GM23338 (cell line): Measurements from ENCODE around the gene CAPNS2. TPM values are rescaled to one million over a fixed set of nuclear protein-coding genes. Genes with fewer than 3 reads are reported as not detected.

Experiments used
- ATAC-seq: fragments of 200-7000 bp; cut with Tn5 transposase; 3 replicates; pipeline ENCODE4 v1.9.1; 2020
- DNase-seq: peaks from one replicate; pipeline ENCODE4 v3.0.0-alpha.2; 2015; ENCODE audit warnings: low spot score
- H2AFZ ChIP-seq: fragments of 200-600 bp; sonication (generic); 2 replicates; pipeline ENCODE4 v1.8.0; 2016; ENCODE audit warnings: antibody characterized with exemption, mild to moderate bottlenecking, moderate library complexity
- H3F3A ChIP-seq: fragments of 200-600 bp; sonication (generic); replicated peaks from 2 replicates; pipeline ENCODE4 v1.8.0; 2017; ENCODE audit warnings: antibody characterized with exemption, mixed run types, low read depth
- H3K27ac ChIP-seq: fragments of 200-600 bp; sonication (generic); 2 replicates; pipeline ENCODE4 v1.6.1; 2016; ENCODE audit warnings: low read depth
- H3K27me3 ChIP-seq: fragments of 200-600 bp; sonication (generic); 2 replicates; pipeline ENCODE4 v1.8.0; 2016; ENCODE audit warnings: mild to moderate bottlenecking, mixed run types, moderate library complexity; ENCODE audit not compliant: insufficient read depth
- H3K36me3 ChIP-seq: fragments of 200-600 bp; sonication (generic); 2 replicates; pipeline ENCODE4 v1.8.0; 2016; ENCODE audit warnings: mild to moderate bottlenecking; ENCODE audit not compliant: insufficient read depth
- H3K4me1 ChIP-seq: fragments of 200-600 bp; sonication (generic); 2 replicates; pipeline ENCODE4 v1.8.0; 2016; ENCODE audit warnings: mild to moderate bottlenecking, moderate library complexity; ENCODE audit not compliant: insufficient read depth
- H3K4me2 ChIP-seq: fragments of 200-600 bp; sonication (generic); 2 replicates; pipeline ENCODE4 v1.7.1; 2017; ENCODE audit warnings: mixed run types
- H3K4me3 ChIP-seq: fragments of 200-600 bp; sonication (generic); 2 replicates; pipeline ENCODE4 v1.6.1; 2016; ENCODE audit warnings: mixed run types
- H3K79me2 ChIP-seq: fragments of 200-600 bp; sonication (generic); replicated peaks from 2 replicates; pipeline ENCODE4 v1.8.0; 2017; ENCODE audit warnings: mild to moderate bottlenecking; ENCODE audit not compliant: insufficient read depth
- H3K9me2 ChIP-seq: fragments of 200-600 bp; sonication (generic); 2 replicates; pipeline ENCODE4 v1.8.0; 2017; ENCODE audit not compliant: insufficient read depth
- H4K20me1 ChIP-seq: fragments of 200-600 bp; sonication (generic); replicated peaks from 2 replicates; pipeline ENCODE4 v1.8.0; 2017; ENCODE audit warnings: mild to moderate bottlenecking; ENCODE audit not compliant: insufficient read depth
- H3K27ac Mint-ChIP-seq: 2 replicates; pipeline ENCODE4 v1.8.0; 2020; ENCODE audit warnings: inconsistent platforms, mild to moderate bottlenecking, moderate library complexity, mixed read lengths
- H3K27me3 Mint-ChIP-seq: 3 replicates; pipeline ENCODE4 v1.8.0; 2022; ENCODE audit warnings: low read depth, mild to moderate bottlenecking, moderate library complexity, mixed read lengths, inconsistent platforms; ENCODE audit not compliant: insufficient read depth, poor library complexity
- H3K36me3 Mint-ChIP-seq: 3 replicates; pipeline ENCODE4 v1.8.0; 2021; ENCODE audit warnings: low read depth, mild to moderate bottlenecking, inconsistent platforms, moderate library complexity, mixed read lengths
- H3K4me1 Mint-ChIP-seq: 3 replicates; pipeline ENCODE4 v1.8.0; 2020; ENCODE audit warnings: mild to moderate bottlenecking, inconsistent platforms, mixed read lengths
- H3K4me3 Mint-ChIP-seq: 3 replicates; pipeline ENCODE4 v1.8.0; 2021; ENCODE audit warnings: moderate library complexity, mild to moderate bottlenecking, inconsistent platforms, mixed read lengths
- H3K9me3 Mint-ChIP-seq: 3 replicates; pipeline ENCODE4 v1.8.0; 2020; ENCODE audit warnings: moderate library complexity, mild to moderate bottlenecking, inconsistent platforms, mixed read lengths
- polyA plus RNA-seq: library from polyadenylated mRNA; unstranded; fragments of >200 nt; fragmentation: Nextera tagmentation; extraction: Ambion mirVana; gene quantifications from 2 replicates; pipeline ENCODE4 v1.2.1, GENCODE V29; 2016
- total RNA-seq: library from RNA; depleted of rRNA; stranded (reverse); fragments of >200 nt; shearing (Covaris generic); gene quantifications from 2 replicates; pipeline ENCODE4 v1.2.3, GENCODE V29; 2014
- TF ChIP-seq, protein P1 (sequence below): IDR thresholded peaks from 2 replicates; pipeline ENCODE4 v1.6.1; 2016; ENCODE audit warnings: antibody characterized with exemption
- TF ChIP-seq, protein P2 (sequence below): fragments of 250-450 bp; sonication (Bioruptor Pico); IDR thresholded peaks from 2 replicates; pipeline ENCODE4 v1.5.0; 2020; ENCODE audit warnings: mild to moderate bottlenecking, moderate library complexity
- TF ChIP-seq, protein P3 (sequence below): IDR thresholded peaks from one replicate; pipeline ENCODE4 v1.6.1; 2018; ENCODE audit warnings: antibody characterized with exemption; ENCODE audit not compliant: unreplicated experiment

The CAPNS2 gene
- total and polyA plus RNA-seq, 2 experiments from 2014 or later: 0.83 TPM; not detected in 1

DNA sequence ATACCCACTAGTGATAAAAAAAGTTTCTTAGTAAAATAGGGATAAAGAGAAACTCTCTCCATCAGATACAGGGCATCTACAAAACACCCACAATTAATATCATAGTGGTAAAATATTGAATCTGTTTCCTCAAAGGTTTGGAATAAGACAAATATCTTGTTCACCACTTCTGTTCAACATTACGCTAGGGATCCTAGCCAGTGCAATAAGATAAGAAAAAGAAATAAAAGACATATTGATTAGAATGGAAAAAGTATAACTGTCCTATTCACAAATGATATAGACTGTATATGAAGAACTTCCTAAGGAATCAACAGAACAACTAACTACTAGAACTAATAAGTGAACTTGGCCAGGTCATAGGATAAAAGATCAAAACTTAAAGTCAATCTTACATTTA, 44.7 kb upstream of the CAPNS2 start:
- Histone ChIP-seq H3K4me1 (no peaks in the 10 kb centered on the region), H2AFZ (no peak overlapping the region), H3K79me2 (no peaks in the 10 kb centered on the region), H3K27ac (no peak overlapping the region), H4K20me1 (no peaks in the 10 kb centered on the region), H3K4me2 (no peak overlapping the region), H3K27me3 (no peaks in the 10 kb centered on the region), H3K4me3 (no peak overlapping the region), H3F3A (no peaks in the 10 kb centered on the region), H3K36me3 (peaks cover 5% of the 10 kb centered on the region; the same call in 1 of the 2 replicates), H3K9me2 (peaks cover 4% of the 10 kb centered on the region; the same call in 1 of the 2 replicates)
- Mint-ChIP-seq H3K9me3 (peaks cover 18% of the 10 kb centered on the region), H3K4me3 (no peak overlapping the region), H3K27me3 (no peaks in the 10 kb centered on the region), H3K36me3 (peaks cover 21% of the 10 kb centered on the region; the same call in 2 of the 3 replicates), H3K4me1 (peaks cover 8% of the 10 kb centered on the region), H3K27ac (no peak overlapping the region)
- DNase-seq (no peak), ATAC-seq (no peak)
- TF ChIP-seq, protein P1, sequence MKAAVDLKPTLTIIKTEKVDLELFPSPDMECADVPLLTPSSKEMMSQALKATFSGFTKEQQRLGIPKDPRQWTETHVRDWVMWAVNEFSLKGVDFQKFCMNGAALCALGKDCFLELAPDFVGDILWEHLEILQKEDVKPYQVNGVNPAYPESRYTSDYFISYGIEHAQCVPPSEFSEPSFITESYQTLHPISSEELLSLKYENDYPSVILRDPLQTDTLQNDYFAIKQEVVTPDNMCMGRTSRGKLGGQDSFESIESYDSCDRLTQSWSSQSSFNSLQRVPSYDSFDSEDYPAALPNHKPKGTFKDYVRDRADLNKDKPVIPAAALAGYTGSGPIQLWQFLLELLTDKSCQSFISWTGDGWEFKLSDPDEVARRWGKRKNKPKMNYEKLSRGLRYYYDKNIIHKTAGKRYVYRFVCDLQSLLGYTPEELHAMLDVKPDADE: no peak
- TF ChIP-seq, protein P2, sequence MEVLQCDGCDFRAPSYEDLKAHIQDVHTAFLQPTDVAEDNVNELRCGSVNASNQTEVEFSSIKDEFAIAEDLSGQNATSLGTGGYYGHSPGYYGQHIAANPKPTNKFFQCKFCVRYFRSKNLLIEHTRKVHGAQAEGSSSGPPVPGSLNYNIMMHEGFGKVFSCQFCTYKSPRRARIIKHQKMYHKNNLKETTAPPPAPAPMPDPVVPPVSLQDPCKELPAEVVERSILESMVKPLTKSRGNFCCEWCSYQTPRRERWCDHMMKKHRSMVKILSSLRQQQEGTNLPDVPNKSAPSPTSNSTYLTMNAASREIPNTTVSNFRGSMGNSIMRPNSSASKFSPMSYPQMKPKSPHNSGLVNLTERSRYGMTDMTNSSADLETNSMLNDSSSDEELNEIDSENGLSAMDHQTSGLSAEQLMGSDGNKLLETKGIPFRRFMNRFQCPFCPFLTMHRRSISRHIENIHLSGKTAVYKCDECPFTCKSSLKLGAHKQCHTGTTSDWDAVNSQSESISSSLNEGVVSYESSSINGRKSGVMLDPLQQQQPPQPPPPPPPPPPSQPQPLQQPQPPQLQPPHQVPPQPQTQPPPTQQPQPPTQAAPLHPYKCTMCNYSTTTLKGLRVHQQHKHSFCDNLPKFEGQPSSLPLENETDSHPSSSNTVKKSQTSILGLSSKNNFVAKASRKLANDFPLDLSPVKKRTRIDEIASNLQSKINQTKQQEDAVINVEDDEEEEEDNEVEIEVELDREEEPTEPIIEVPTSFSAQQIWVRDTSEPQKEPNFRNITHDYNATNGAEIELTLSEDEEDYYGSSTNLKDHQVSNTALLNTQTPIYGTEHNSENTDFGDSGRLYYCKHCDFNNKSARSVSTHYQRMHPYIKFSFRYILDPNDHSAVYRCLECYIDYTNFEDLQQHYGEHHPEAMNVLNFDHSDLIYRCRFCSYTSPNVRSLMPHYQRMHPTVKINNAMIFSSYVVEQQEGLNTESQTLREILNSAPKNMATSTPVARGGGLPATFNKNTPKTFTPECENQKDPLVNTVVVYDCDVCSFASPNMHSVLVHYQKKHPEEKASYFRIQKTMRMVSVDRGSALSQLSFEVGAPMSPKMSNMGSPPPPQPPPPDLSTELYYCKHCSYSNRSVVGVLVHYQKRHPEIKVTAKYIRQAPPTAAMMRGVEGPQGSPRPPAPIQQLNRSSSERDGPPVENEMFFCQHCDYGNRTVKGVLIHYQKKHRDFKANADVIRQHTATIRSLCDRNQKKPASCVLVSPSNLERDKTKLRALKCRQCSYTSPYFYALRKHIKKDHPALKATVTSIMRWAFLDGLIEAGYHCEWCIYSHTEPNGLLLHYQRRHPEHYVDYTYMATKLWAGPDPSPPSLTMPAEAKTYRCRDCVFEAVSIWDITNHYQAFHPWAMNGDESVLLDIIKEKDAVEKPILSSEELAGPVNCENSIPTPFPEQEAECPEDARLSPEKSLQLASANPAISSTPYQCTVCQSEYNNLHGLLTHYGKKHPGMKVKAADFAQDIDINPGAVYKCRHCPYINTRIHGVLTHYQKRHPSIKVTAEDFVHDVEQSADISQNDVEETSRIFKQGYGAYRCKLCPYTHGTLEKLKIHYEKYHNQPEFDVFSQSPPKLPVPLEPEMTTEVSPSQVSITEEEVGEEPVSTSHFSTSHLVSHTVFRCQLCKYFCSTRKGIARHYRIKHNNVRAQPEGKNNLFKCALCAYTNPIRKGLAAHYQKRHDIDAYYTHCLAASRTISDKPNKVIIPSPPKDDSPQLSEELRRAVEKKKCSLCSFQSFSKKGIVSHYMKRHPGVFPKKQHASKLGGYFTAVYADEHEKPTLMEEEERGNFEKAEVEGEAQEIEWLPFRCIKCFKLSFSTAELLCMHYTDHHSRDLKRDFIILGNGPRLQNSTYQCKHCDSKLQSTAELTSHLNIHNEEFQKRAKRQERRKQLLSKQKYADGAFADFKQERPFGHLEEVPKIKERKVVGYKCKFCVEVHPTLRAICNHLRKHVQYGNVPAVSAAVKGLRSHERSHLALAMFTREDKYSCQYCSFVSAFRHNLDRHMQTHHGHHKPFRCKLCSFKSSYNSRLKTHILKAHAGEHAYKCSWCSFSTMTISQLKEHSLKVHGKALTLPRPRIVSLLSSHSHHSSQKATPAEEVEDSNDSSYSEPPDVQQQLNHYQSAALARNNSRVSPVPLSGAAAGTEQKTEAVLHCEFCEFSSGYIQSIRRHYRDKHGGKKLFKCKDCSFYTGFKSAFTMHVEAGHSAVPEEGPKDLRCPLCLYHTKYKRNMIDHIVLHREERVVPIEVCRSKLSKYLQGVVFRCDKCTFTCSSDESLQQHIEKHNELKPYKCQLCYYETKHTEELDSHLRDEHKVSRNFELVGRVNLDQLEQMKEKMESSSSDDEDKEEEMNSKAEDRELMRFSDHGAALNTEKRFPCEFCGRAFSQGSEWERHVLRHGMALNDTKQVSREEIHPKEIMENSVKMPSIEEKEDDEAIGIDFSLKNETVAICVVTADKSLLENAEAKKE (CRISPR knock-in tag): no peak
- TF ChIP-seq, protein P3, sequence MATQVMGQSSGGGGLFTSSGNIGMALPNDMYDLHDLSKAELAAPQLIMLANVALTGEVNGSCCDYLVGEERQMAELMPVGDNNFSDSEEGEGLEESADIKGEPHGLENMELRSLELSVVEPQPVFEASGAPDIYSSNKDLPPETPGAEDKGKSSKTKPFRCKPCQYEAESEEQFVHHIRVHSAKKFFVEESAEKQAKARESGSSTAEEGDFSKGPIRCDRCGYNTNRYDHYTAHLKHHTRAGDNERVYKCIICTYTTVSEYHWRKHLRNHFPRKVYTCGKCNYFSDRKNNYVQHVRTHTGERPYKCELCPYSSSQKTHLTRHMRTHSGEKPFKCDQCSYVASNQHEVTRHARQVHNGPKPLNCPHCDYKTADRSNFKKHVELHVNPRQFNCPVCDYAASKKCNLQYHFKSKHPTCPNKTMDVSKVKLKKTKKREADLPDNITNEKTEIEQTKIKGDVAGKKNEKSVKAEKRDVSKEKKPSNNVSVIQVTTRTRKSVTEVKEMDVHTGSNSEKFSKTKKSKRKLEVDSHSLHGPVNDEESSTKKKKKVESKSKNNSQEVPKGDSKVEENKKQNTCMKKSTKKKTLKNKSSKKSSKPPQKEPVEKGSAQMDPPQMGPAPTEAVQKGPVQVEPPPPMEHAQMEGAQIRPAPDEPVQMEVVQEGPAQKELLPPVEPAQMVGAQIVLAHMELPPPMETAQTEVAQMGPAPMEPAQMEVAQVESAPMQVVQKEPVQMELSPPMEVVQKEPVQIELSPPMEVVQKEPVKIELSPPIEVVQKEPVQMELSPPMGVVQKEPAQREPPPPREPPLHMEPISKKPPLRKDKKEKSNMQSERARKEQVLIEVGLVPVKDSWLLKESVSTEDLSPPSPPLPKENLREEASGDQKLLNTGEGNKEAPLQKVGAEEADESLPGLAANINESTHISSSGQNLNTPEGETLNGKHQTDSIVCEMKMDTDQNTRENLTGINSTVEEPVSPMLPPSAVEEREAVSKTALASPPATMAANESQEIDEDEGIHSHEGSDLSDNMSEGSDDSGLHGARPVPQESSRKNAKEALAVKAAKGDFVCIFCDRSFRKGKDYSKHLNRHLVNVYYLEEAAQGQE: no peak
